Mammary epithelial cell (primary cell): ENCODE data around the gene ARFIP1.

Experiments
- CTCF ChIP-seq, 2 donors: IDR thresholded peaks in 1 of 2; conservative IDR thresholded peaks in 1 of 2; 2 replicates each; pipeline ENCODE4 v1.5.1; 2011 to 2012; ENCODE audit warnings: inconsistent platforms in 2 of 2, low read length in 2 of 2, mild to moderate bottlenecking in 2 of 2, control low read depth in 1 of 2, low read depth in 1 of 2; ENCODE audit not compliant: insufficient read depth in 1 of 2; ENCODE audit errors: extremely low read depth in 1 of 2
- EZH2 ChIP-seq: IDR thresholded peaks from 2 replicates; pipeline ENCODE4 v1.6.1; 2012; ENCODE audit warnings: low read length, inconsistent platforms, borderline replicate concordance

DNA sequence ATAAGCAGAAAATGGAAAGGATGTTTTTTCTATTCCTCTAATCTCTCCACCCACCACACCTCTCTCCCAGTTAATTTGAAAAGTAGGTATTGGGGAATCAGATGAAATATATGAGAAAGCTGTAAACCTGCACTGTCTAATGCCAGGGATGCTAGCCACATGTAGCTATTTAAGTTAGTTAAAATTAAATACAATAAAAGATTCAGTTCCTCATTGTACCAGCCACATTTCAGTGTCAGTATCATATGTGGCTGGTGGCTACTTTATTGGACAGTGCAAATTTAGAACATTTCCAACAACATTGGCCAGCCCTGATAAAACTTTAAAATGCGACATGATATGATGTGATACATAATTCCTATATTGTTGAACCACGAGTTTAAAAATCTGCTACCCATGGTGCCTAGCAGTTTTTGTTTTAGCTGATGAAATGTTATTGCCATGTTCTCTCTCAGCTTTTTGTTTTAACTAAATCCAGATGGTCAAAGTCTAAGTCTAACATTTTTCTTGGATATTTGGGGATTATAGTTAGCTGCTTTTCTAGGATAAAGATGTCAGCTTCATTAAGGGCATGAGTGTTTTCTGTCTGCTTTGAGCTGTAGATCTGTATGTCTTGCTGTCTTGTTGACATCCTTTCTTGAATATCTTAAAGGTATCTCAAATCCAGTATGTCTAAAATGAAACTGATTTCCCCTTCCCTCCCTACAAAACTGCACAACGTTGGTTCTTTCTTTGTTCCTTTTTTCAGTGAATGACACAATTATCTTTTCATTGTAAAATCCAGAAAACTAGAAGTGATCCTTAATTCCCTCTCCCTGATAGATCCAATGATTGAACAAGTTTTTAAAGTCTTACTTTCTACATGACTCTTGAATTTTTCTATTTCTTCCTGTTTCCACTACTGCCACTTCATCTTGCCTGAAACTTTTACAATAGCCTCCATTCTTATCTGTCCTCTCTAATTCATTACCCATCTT lies 6.2 kb downstream of the ARFIP1 start:
- no peak for TF ChIP-seq CTCF (conservative IDR thresholded peaks at IDR 0.05 in 1 of 2, IDR thresholded peaks at IDR 0.05 in 1 of 2; ENCODE audit: extremely low read depth in 1 of 2, insufficient read depth in 1 of 2, low read depth in 1 of 2, low read length in 2 of 2)
- TF ChIP-seq EZH2: no peak
